HG02642 (cell line): ENCODE measurements around the gene CXXC1.
"Not testable (repeated sequence)": the region's sequence is repeated elsewhere in the genome, so short reads cannot be mapped to it uniquely, and the experiment has no call there.

ENCODE experiments used
- ATAC-seq: cut with Tn5 transposase; IDR thresholded peaks from one replicate; pipeline ENCODE4 v1.9.1; 2021; ENCODE audit warnings: mild to moderate bottlenecking; ENCODE audit not compliant: unreplicated experiment, poor library complexity

Gene CXXC1

GRCh38 chr18:50287441-50288347 is at the start of gene CXXC1:
Gene CXXC1, minus strand, starts transcription at chr18:50287692. Its CDS starts 103 bp downstream, at chr18:50287589.
- peak; percentile 94 for ATAC-seq

- ATAC-seq = peak; percentile 51
Measured at GRCh38 chr18:50334546-50335152, 47.2 kb upstream of the CXXC1 start.

- no peak for ATAC-seq
Measured at GRCh38 chr18:50331691-50332090, 44.2 kb upstream of the CXXC1 start.

- ATAC-seq = no peak
Measured at GRCh38 chr18:50330176-50330575, 42.7 kb upstream of the CXXC1 start.

GRCh38 chr18:50327983-50328382 is 40.5 kb upstream of the CXXC1 start:
- no peak for ATAC-seq

GRCh38 chr18:50320719-50321118 is 33.2 kb upstream of the CXXC1 start:
- peak; percentile 65 for ATAC-seq

GRCh38 chr18:50315100-50315871 is 27.8 kb upstream of the CXXC1 start:
- ATAC-seq = peak; percentile 74

GRCh38 chr18:50313873-50314460 is 26.5 kb upstream of the CXXC1 start:
- no peak for ATAC-seq

- ATAC-seq = peak; percentile 34
Measured at GRCh38 chr18:50313031-50313607, 25.6 kb upstream of the CXXC1 start.

- ATAC-seq = peak; percentile 73
Measured at GRCh38 chr18:50312296-50313030, 25.0 kb upstream of the CXXC1 start.

- ATAC-seq = no peak
Measured at GRCh38 chr18:50311650-50312049, 24.2 kb upstream of the CXXC1 start.

GRCh38 chr18:50310080-50310479 is 22.6 kb upstream of the CXXC1 start:
- no peak for ATAC-seq

- ATAC-seq = not testable (repeated sequence)
Measured at GRCh38 chr18:50308851-50309250, 21.4 kb upstream of the CXXC1 start.

- ATAC-seq = peak; percentile 92
Measured at GRCh38 chr18:50307738-50308470, 20.4 kb upstream of the CXXC1 start.

- ATAC-seq = no peak
Measured at GRCh38 chr18:50307400-50307737, 19.9 kb upstream of the CXXC1 start.

- no peak for ATAC-seq
Measured at GRCh38 chr18:50306944-50307343, 19.5 kb upstream of the CXXC1 start.

GRCh38 chr18:50301074-50301473 is 13.6 kb upstream of the CXXC1 start:
- ATAC-seq = no peak

- ATAC-seq = no peak
Measured at GRCh38 chr18:50299626-50300388, 12.3 kb upstream of the CXXC1 start.
